ENCODE results near the gene PRADC1. TPM values are rescaled to one million over a fixed set of nuclear protein-coding genes. Genes with fewer than 3 reads are reported as not detected.
A peak's percentile ranks its signal among the peaks of the same experiment; 100 is the strongest.

PRADC1 gene
- polyA plus RNA-seq, 3 donors = 9.0 to 49.2 (median 33.3) TPM

- H3K9me3 Mint-ChIP-seq = no peaks in the 10 kb centered on the region
- H3K27ac ChIP-seq (ENCODE audit: low read depth in 1 of 2, low read length in 2 of 2) = no peak overlapping the region
- H3K27me3 Mint-ChIP-seq (ENCODE audit: low read depth in 3 of 3) = no peaks in the 10 kb centered on the region
- no peak overlapping the region for H2AFZ ChIP-seq (ENCODE audit: insufficient read depth, low read depth, low read length, poor library complexity, severe bottlenecking)
- H3K27me3 ChIP-seq (ENCODE audit: control insufficient read depth in 2 of 2, insufficient read depth in 2 of 2, low read length in 2 of 2) = no peaks in the 10 kb centered on the region
- no peaks in the 10 kb centered on the region for H3K79me2 ChIP-seq (ENCODE audit: insufficient read depth, low read length)
- peaks cover 25 to 33% of the 10 kb centered on the region in 2 donors for H3K36me3 Mint-ChIP-seq
- H3K9ac ChIP-seq (ENCODE audit: insufficient read depth, low read length, poor library complexity, severe bottlenecking) = no peak overlapping the region
- no peaks in the 10 kb centered on the region for H4K20me1 ChIP-seq (ENCODE audit: insufficient read depth, low read length)
- DNase-seq = no peak
- peaks cover 12% of the 10 kb centered on the region for H3K4me1 Mint-ChIP-seq
- H3K36me3 ChIP-seq (replicated peaks in 1 of 2; ENCODE audit: control insufficient read depth in 1 of 2, insufficient read depth in 2 of 2, low read length in 2 of 2) = peaks cover 8 to 40% of the 10 kb centered on the region in 2 donors
- no peaks in the 10 kb centered on the region for H3K9me3 ChIP-seq (replicated peaks in 1 of 2; ENCODE audit: control insufficient read depth in 1 of 2, insufficient read depth in 1 of 2, low read length in 2 of 2)
- H3K4me3 ChIP-seq (replicated peaks in 1 of 3; ENCODE audit: low read depth in 2 of 3, low read length in 3 of 3) = no peak overlapping the region
- intact Hi-C loops (cut with micrococcal nuclease) = no loop called here
- peaks cover 12 to 15% of the 10 kb centered on the region in 2 donors for H3K4me1 ChIP-seq (ENCODE audit: control insufficient read depth in 1 of 2, insufficient read depth in 2 of 2, low read length in 2 of 2)
- H3K4me2 ChIP-seq (replicated peaks; ENCODE audit: extremely low read depth, low read length, poor library complexity, severe bottlenecking) = no peak overlapping the region
- WGBS (ENCODE audit: insufficient coverage) = 100% methylated on average over 2 of the region's 3 CpGs
- TF ChIP-seq CTCF (IDR thresholded peaks at IDR 0.05) = no peak
- no peak overlapping the region for H3K27ac Mint-ChIP-seq
- no peak overlapping the region for H3K4me3 Mint-ChIP-seq
Measured at GRCh38 chr2:73227086-73227485, 6.0 kb downstream of the PRADC1 start.

- H4K20me1 ChIP-seq (ENCODE audit: insufficient read depth, low read length) = no peaks in the 10 kb centered on the region
- Mint-ChIP-seq H3K27ac (peak overlapping the region in 6 of 7 donors; percentile 35 to 74 (median 68)), H3K4me1 (peaks cover 12% of the 10 kb centered on the region), H3K27me3 (ENCODE audit: low read depth in 3 of 3) (no peaks in the 10 kb centered on the region), H3K36me3 (peaks cover 33% of the 10 kb centered on the region in 2 donors), H3K9me3 (no peaks in the 10 kb centered on the region), H3K4me3 (peak overlapping the region in 1 of 2 donors; percentile 2)
- peaks cover 8 to 46% of the 10 kb centered on the region in 2 donors for H3K36me3 ChIP-seq (replicated peaks in 1 of 2; ENCODE audit: control insufficient read depth in 1 of 2, insufficient read depth in 2 of 2, low read length in 2 of 2)
- peak overlapping the region; percentile 3 to 58 for H3K27ac ChIP-seq (ENCODE audit: low read depth in 1 of 2, low read length in 2 of 2)
- 28% methylated on average over 5 of the region's 9 CpGs for WGBS (ENCODE audit: insufficient coverage)
- intact Hi-C loops (cut with micrococcal nuclease) = no loop called here
- DNase-seq = peak in 1 of 3 donors; percentile 15
- no peaks in the 10 kb centered on the region for H3K79me2 ChIP-seq (ENCODE audit: insufficient read depth, low read length)
- no peak for TF ChIP-seq CTCF (IDR thresholded peaks at IDR 0.05)
- peaks cover 12 to 15% of the 10 kb centered on the region in 2 donors for H3K4me1 ChIP-seq (ENCODE audit: control insufficient read depth in 1 of 2, insufficient read depth in 2 of 2, low read length in 2 of 2)
- peak overlapping the region in 1 of 3 experiments; percentile 8 for H3K4me3 ChIP-seq (replicated peaks in 1 of 3; ENCODE audit: low read depth in 2 of 3, low read length in 3 of 3)
- H3K9me3 ChIP-seq (replicated peaks in 1 of 2; ENCODE audit: control insufficient read depth in 1 of 2, insufficient read depth in 1 of 2, low read length in 2 of 2) = no peaks in the 10 kb centered on the region
- H3K4me2 ChIP-seq (replicated peaks; ENCODE audit: extremely low read depth, low read length, poor library complexity, severe bottlenecking) = peak overlapping the region; percentile 19
- H2AFZ ChIP-seq (ENCODE audit: insufficient read depth, low read depth, low read length, poor library complexity, severe bottlenecking) = no peak overlapping the region
- H3K27me3 ChIP-seq (ENCODE audit: control insufficient read depth in 2 of 2, insufficient read depth in 2 of 2, low read length in 2 of 2) = no peaks in the 10 kb centered on the region
- H3K9ac ChIP-seq (ENCODE audit: insufficient read depth, low read length, poor library complexity, severe bottlenecking) = peak overlapping the region; percentile 41
Measured at GRCh38 chr2:73225513-73226360, 7.3 kb downstream of the PRADC1 start.

Data from CD14-positive monocyte (primary cell).